AG10803 (cell line): ENCODE measurements around the gene WNK3.

ENCODE experiments used
- DNase-seq: peaks from one replicate; pipeline ENCODE4 v3.0.0; 2010; ENCODE audit warnings: low read depth
- H3K4me3 ChIP-seq: 2 replicates; pipeline ENCODE4 v1.5.1; 2011; ENCODE audit warnings: mild to moderate bottlenecking, low read length, control low read depth
- TF ChIP-seq, protein P1 (sequence below): conservative IDR thresholded peaks from 2 replicates; pipeline ENCODE4 v1.5.1; 2011; ENCODE audit warnings: mild to moderate bottlenecking, low read length, control low read depth, inconsistent platforms

Gene WNK3

DNA sequence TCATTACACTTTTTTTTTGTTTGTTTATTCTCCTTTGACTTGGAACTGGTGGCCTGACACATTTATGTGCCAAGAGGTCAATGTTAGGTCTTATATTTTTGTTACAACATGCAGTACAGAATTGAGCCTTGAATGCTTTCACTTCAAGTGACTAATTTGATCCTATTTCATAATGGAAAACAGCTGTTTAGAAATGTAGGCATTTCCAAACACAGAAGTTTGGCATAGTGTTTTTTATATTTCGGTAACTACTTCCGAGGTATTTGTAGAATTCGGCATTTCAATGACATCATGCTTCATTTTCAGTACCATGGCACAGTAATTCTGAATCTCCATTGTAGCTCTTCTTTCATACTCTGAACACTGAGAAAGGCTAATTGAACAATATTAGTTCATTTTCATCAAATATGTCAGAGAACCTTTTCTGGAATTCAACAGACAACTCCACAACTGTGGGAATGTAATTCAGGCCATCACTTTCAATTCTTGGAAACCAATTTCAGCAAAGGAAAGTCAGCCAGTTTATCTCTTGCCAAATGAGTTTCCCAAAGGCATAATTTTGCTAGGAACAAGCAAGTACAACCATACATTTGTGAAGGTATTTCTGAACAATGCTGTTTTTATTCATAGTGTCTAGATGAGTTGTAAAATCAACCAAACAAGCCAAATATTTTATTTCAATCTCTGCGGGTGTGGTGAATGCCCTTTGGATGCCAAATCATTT is 186.2 kb downstream of the WNK3 start:
- H3K4me3 ChIP-seq = no peak overlapping the region
- TF ChIP-seq, protein P1, sequence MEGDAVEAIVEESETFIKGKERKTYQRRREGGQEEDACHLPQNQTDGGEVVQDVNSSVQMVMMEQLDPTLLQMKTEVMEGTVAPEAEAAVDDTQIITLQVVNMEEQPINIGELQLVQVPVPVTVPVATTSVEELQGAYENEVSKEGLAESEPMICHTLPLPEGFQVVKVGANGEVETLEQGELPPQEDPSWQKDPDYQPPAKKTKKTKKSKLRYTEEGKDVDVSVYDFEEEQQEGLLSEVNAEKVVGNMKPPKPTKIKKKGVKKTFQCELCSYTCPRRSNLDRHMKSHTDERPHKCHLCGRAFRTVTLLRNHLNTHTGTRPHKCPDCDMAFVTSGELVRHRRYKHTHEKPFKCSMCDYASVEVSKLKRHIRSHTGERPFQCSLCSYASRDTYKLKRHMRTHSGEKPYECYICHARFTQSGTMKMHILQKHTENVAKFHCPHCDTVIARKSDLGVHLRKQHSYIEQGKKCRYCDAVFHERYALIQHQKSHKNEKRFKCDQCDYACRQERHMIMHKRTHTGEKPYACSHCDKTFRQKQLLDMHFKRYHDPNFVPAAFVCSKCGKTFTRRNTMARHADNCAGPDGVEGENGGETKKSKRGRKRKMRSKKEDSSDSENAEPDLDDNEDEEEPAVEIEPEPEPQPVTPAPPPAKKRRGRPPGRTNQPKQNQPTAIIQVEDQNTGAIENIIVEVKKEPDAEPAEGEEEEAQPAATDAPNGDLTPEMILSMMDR = no peak
- DNase-seq = peak; percentile 84

DNA sequence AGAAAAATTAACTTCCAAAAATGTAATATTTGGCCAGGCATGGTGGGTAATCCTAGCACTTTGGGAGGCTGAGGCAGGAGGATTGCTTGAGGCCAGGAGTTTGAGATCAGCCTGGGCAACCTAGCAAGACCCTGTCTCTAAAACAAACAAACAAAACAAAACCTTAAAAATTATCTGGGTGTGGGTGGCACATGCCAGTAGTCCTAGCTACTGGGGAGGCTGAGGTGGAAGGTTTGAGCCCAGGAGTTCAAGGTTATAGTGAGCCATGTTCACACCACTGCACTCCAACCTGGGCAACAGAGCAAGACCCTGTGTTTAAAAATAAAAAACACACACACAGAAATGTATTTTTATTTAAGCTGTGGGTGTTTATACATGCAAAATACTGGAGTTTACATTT is 186.8 kb downstream of the WNK3 start:
- DNase-seq = no peak
- TF ChIP-seq, protein P1 = no peak
- H3K4me3 ChIP-seq = no peak overlapping the region

DNA sequence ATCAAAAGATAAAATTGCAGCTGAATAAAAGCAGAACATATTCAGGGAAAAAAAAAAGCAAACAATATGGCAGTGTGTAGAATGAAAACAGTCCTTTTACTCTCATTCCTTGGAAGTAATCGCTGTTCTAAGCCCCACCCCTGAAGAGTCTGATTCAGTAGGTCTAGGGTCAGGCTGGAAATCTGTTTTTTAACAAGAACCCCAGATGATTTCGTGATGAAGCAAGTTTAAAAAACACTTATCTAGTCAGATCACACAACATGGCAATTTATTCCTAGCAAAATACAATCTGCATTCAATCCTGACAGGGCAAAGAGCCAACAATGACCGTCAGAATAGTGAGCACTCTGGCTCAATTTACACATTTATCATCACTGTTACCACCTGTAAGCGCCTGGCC is 190.9 kb downstream of the WNK3 start:
- DNase-seq = peak; percentile 12
- no peak overlapping the region for H3K4me3 ChIP-seq
- TF ChIP-seq, protein P1 = no peak

DNA sequence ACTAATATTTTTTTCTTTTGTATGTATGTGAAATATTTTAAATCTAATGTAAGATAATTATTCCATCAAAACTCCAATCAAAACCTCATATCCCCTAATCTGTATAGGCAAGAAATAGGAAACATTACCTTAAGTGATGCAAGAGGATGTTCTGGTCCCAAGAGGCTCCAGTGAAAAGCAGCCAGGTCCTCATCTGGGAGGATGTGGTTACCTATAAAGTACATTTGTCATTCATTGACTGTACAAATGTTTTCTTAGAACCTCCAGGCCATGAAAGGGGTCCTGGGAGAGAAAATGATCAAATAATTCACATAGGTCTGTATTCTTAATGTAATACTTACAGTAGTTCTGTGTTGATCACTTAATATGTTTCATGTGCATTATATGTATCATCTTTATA is 200.3 kb downstream of the WNK3 start:
- TF ChIP-seq, protein P1 = no peak
- no peak for DNase-seq

More for the DNA sequence above, 200.3 kb downstream of the WNK3 start:
- H3K4me3 ChIP-seq = no peak overlapping the region
